ENCODE data around the gene ESR2.
A peak's percentile ranks its signal among the peaks of the same experiment; 100 is the strongest.
"Not testable (repeated sequence)": the region's sequence is repeated elsewhere in the genome, so short reads cannot be mapped to it uniquely, and the experiment has no call there.

Gene ESR2

DNA sequence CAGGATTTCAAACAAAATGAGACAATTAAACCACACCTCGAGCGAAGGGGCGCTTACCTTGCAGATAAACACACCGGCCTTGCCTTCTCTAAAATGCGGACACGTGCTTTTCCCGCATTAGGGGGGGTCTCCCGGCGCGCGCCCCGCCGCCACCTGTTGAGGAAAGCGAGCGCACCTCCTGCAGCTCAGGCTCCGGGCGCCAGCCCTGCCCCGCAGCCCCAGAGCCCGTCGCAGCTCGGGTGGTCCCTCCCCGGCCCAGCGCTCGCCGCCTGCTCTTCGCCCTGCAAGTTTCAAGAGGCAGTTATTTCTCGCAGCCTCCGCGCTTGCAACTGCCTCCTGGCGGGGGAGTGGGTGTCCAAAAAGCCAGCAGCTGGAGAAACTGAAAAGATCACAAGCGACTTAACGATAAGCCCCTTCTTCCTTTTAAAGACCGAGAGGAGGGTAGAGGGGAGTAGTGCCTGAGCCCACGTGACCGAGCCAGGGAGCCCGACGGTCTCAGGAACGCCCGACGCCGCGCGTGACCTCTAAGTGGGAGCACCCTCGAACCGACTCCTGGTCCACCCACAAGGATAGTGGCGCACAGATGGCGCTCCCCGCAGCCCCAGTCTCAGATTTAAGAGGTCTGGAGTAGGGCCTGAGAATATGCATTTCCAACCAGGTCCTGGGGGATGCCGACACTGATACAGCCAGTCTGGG, at the start of gene ESR2:
Gene ESR2 (minus strand): TSS at position 396 of the 696 bp plus-strand sequence. CDS start 11,386 bp downstream, outside the sequence.
- no peak for DNase-seq (ENCODE audit: low read depth)

- no peak for DNase-seq (ENCODE audit: low read depth)
Measured at GRCh38 chr14:64340560-64341196, 46.5 kb upstream of the ESR2 start.

- DNase-seq (ENCODE audit: low read depth) = peak; percentile 95
Measured at GRCh38 chr14:64338616-64339316, 44.6 kb upstream of the ESR2 start.

DNA sequence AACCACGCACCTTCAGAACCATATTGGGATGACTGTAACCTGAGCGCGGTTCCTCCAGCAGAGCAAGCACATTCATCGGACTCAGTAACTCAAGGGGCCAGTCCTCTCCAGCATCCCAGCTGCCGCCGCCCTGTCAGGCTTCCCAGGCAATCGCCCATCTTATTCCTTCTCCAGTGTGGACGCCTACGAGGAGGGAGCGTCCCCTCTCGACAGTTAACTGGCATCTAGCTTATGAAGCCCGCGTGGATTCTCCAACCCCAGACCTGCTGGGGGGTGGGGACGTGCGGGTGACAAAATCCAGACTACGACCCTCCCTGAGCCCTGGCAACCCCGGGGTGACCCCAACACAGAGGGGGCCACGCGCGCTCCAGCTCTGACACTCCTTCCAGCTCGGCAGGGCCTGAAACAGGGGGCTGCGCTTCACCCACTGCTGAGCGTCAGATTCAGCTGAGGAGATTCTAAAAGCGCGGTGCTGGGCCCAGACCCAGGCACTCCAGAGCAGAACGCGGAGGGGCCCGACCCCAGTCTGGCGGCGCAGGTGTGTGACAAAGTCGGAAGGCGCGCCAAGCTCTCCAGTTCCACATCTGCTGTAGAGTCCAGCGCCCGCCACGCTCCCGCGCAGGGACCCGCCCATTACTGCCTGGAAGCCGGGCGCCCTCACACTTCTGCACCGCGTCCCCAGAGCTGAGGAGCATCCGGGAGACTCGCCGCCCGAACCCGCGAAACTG, 43.9 kb upstream of the ESR2 start:
- peak; percentile 28 for DNase-seq (ENCODE audit: low read depth)

GRCh38 chr14:64329149-64329548, 35.0 kb upstream of the ESR2 start:
- DNase-seq (ENCODE audit: low read depth) = no peak

- no peak for DNase-seq (ENCODE audit: low read depth)
Measured at GRCh38 chr14:64326502-64326901, 32.3 kb upstream of the ESR2 start.

DNA sequence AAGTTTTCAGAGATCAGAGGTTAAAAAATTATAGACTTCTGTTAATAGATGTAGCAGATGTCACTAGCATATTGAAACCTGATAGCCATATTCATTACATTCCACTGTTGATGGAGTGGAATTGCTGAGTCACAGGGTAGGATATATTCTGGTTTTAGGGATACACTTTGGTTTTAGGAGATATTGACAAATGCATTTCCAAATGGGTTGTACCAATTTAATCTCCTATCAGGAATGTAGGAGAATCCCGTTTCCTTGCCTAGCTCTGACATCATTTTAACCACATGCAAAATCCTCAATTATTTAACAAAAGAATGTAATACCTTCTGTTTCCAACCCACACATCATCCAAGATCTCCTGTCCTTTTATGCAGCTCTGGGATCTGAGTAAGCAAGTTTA, 30.7 kb upstream of the ESR2 start:
- DNase-seq (ENCODE audit: low read depth) = no peak

GRCh38 chr14:64324461-64324860, 30.3 kb upstream of the ESR2 start:
- DNase-seq (ENCODE audit: low read depth) = no peak

GRCh38 chr14:64320362-64320761, 26.2 kb upstream of the ESR2 start:
- DNase-seq (ENCODE audit: low read depth) = not testable (repeated sequence)

DNA sequence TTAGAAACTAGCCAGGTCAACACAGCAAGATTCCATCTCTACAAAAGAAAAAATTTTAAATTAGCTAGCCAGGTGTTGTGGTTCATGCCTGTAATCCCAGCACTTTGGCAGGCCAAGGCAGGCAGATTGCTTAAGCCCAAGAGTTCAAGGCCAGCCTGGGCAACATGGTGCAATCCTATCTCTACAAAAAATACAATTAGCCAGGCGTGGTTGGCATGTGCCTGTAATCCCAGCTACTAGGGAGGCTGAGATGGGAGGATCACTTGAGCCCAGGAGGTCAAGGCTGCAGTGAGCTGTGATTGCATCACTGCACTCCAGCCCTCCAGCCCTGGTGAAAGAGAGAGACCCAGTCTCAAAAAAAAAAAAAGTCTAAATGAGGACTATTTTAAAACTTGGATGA, 24.5 kb upstream of the ESR2 start:
- DNase-seq (ENCODE audit: low read depth) = not testable (repeated sequence)

DNA sequence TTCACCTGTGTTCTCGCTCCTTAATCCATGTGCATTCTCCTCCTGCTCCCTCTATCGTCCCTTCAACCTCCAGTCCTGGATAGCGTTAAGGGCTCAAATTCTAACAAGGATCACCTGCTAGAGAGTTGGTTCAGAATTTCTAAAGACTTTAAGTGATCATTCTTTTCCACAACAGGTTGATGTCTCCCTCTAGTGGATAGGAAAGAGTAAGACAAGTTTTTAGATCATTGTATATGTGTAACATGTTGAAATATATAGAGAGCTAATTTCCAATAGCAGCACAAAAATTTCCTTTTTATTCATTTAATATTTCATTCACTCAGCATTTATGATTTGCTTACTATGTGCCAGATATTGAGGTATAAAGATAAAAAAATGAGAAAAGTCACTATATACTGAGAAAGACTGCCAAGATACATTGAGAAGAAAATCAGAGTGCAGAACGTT, 9.3 kb upstream of the ESR2 start:
- peak; percentile 28 for DNase-seq (ENCODE audit: low read depth)

DNA sequence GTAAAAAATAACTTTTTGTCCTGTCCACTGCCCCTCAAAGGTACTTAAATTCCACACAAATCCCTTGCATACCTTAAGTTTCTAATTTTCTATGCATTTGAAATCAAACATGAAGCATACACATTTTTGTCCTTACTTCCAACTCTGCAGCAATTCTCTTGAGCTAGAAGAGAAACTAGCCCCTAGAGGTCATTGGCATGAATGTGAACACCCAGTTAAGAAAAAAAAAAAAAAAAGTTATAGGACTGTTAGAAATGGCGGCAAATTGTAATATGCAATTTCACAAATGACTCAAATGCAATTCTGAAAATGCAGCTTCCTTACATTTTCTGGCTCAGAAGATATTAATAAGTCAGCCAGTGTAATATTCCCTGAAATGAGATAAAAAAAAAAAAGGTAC, 4.6 kb upstream of the ESR2 start:
- no peak for DNase-seq (ENCODE audit: low read depth)

DNA sequence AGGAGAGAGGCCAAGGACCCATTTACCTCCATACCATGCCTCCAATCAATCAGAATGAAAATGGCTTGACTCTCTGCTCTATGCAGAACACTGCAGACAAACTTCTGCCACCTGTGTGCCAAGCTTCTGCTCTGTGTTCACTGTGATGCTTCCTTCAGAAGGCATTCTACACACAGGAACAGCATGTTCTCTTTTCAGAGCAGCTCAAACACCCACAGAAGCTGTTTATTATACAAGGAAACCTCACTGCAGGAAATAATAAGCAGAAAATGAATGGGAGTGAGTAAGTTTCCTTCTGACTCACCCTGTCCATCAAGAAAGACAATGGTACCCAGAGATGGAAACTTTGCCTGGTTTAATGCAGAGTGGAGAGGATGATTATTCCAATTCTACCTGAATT, 2.4 kb upstream of the ESR2 start:
- no peak for DNase-seq (ENCODE audit: low read depth)

- DNase-seq (ENCODE audit: low read depth) = no peak
Measured at GRCh38 chr14:64294672-64295413, 672 bp upstream of the ESR2 start.

GRCh38 chr14:64292197-64292596, 2.0 kb downstream of the ESR2 start:
- no peak for DNase-seq (ENCODE audit: low read depth)

DNA sequence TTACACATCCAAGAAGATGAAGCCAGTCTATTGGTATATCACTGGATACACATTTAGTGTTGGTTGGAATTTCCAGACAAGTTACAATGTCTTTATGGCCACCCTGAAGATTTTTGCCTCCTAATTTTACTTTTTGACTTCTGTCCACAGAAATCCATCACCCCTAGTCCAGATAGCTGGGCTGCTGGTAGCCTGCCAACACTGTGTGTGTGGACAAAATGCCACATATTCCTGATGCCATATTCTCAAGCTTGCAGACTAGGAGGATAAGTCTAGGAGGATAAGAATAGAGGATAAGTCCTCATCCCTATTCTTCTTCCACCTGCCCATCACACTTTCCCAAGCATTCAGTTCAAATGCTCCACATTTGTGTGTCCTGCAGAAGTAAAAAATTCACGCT, 4.6 kb downstream of the ESR2 start:
- no peak for DNase-seq (ENCODE audit: low read depth)

DNA sequence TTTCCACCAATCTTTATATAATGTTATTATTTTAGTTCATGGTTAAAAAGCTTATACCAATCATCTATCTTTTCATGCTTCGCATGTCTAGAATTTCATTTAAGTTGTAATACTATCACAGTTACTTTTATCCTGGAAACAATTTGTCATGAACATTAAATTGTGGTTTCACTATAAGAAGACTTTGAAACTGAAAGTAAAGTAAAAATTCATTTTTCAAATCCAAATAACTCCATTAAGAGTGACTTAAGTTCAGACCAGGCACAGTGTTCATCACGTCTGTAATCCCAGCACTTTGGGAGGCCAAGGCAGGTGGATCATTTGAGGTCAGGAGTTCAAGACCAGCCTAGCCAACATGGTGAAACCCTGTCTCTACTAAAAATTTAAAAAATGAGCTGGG, 12.4 kb downstream of the ESR2 start:
- DNase-seq (ENCODE audit: low read depth) = no peak

DNA sequence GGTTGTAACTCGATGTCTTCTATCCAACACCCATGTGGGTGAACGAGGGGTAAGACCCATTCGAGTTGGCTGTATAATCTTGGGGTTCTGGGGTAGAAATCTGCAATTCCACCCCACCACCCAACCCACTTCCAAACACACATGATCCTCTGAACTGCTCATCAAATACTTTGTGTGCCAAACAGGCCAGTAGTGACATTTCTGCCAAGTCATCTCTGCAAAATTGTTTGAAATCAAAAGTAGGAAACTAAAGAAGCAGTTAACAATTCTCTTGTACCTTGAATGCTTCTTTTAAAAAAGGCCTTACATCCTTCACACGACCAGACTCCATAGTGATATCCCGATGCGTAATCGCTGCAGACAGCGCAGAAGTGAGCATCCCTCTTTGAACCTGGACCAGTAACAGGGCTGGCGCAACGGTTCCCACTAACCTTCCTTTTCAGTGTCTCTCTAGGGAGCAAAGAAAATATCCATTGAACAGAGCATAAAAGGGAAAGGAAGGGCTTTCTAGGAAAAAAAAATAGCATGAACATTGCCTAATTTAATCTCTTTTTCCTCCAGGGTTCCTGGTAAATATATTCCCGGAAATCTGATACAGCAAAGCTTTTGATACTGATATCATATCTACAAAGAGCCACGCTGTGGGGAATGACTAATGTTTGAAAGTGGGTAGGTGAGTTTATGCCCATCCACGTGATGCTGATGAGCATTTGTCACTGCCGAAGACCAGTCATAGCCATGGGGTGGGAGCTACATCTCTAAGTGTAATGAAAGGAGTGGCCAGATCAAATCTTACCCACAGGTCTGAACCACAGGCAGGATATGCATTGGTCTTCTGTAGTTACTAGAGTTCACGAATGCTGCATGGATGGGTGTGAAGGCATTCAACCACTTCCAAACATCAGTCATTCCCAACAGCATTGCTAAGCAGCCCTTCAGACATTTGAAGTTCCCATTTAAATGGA, 14.2 kb downstream of the ESR2 start:
- no peak for DNase-seq (ENCODE audit: low read depth)

GRCh38 chr14:64278458-64278857, 15.7 kb downstream of the ESR2 start:
- no peak for DNase-seq (ENCODE audit: low read depth)

DNA sequence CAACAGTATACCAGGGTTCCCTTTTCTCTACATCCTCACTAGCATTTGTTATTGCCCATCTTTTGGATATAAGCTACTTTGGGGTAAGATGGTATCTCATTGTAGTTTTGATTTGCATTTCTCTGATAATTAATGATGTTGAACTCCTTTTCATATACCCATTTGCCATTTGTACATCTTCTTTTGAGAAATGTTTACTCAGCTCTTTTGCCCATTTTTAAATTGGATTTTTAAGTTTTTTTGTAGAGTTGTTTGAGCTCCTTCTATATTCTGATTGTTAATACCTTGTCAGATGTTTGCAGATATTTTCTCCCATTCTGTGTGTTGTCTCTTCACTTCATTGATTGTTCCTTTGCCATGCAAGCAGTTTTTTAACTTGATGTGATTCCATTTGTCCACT, 22.2 kb downstream of the ESR2 start:
- DNase-seq (ENCODE audit: low read depth) = no peak

- no peak for DNase-seq (ENCODE audit: low read depth)
Measured at GRCh38 chr14:64266239-64266638, 27.9 kb downstream of the ESR2 start.
